Measurements from ENCODE around the gene FHOD1.

GRCh38 chr16:67270931-67271338 is 23.7 kb upstream of the FHOD1 start:
- TF ChIP-seq CTCF (conservative IDR thresholded peaks at IDR 0.05), result no peak
- TF ChIP-seq EZH2 (IDR thresholded peaks at IDR 0.05; ENCODE audit: low read depth), result no peak

Data from PC-9 (cell line).